ENCODE data around the gene TARBP2.

The TARBP2 gene

DNA sequence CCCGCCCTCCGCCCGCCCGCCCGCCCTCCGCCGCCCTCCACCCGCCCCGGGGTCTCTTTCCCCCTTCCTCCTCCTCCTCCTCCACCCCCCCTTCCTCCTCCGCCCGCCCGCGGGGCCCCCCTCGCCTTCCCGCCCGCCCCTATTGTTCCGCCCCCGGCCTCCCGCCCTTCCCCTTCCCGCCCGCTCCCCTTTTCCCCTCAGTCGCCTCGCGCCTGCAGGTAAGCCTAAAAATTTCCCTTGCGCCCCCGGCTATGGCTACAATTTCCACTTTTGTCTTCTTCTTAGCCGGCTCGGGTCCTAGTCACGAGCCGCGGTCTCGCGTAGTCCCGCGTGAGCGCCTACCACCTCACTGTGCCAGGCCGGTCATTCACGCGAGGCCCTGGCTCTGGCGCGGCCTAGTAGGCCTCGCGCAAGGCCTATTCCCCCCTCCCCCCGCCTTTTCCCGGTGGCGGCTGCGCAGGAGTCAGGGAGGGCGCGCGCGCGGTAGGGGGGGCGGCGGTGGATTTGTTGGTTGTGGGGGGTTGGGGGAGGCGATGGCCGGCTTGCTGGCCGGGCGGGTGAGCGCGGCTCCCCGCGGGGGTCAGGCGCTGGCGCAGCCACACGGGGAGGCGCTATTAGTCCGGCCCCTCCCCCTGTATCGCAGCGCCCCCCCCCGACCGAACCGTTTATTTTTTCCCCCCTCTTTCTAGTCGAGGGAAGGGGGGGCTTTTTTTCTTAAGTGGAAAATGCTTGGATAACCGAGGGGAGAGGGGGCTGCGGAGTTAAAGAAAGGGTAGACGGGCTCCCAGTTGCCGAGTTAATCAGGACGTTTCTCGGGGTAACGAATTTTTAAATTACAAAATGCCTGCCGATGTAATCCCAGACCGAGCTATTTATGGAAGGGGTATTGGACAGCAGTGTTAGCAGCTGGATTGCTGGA lies 48.7 kb upstream of the TARBP2 start:
- Histone ChIP-seq H3K27ac (ENCODE audit: extremely low read depth, low read depth, low read length) (peak overlapping the region; percentile 98), H3K9me3 (ENCODE audit: control insufficient read depth, insufficient read depth, low read depth, low read length) (no peaks in the 10 kb centered on the region), H3K36me3 (ENCODE audit: control insufficient read depth in 2 of 2, insufficient read depth in 1 of 2, low read length in 2 of 2) (peaks cover 31 to 56% of the 10 kb centered on the region in 2 experiments), H3K4me1 (ENCODE audit: control insufficient read depth, insufficient read depth, low read length) (peaks cover 3% of the 10 kb centered on the region), H3K4me3 (ENCODE audit: low read depth, low read length) (peak overlapping the region; percentile 99)
- ChIA-PET CTCF (interaction anchor here (0.6 kb wide), 2 partner anchors 11 to 51 kb away, joined by 3 read pairs; no protein-coding TSS in a partner anchor), POLR2A (interaction anchor here (0.7 to 1.2 kb wide), 6 partner anchors 8 to 108 kb away, joined by 3 to 4 read pairs (median 3); partner anchors contain the start of genes PRR13 and TARBP2)
- TF ChIP-seq ZIC2 (tag by site-specific recombination; IDR thresholded peaks at IDR 0.05) (peak; percentile 83), ZNF521 (tag by site-specific recombination; IDR thresholded peaks at IDR 0.05) (no peak), ZFP37 (tag by site-specific recombination; IDR thresholded peaks at IDR 0.05) (peak; percentile 83), ZXDB (tag by site-specific recombination; IDR thresholded peaks at IDR 0.05) (peak; percentile 68), KLF16 (tag by site-specific recombination; IDR thresholded peaks at IDR 0.05) (peak; percentile 98), ZNF37A (tag by site-specific recombination; IDR thresholded peaks at IDR 0.05) (no peak), ZNF473 (tag by site-specific recombination; IDR thresholded peaks at IDR 0.05) (peak; percentile 69; the same call in 1 of the 2 replicates), ZNF24 (tag by site-specific recombination; IDR thresholded peaks at IDR 0.05) (peak; percentile 32; the same call in 1 of the 2 replicates), ZNF404 (tag by site-specific recombination; IDR thresholded peaks at IDR 0.05) (no peak), GLI4 (tag by site-specific recombination; IDR thresholded peaks at IDR 0.05) (peak; percentile 45; the same call in 1 of the 2 replicates), ZFHX2 (tag by site-specific recombination; conservative IDR thresholded peaks at IDR 0.05) (peak; percentile 67), GLIS2 (tag by site-specific recombination; IDR thresholded peaks at IDR 0.05) (peak; percentile 97), ZNF549 (tag by site-specific recombination; IDR thresholded peaks at IDR 0.05) (no peak), RBAK (tag by site-specific recombination; IDR thresholded peaks at IDR 0.05) (no peak), ZNF837 (tag by site-specific recombination; IDR thresholded peaks at IDR 0.05) (no peak), ZNF416 (tag by site-specific recombination; IDR thresholded peaks at IDR 0.05) (no peak), ZNF626 (tag by site-specific recombination; IDR thresholded peaks at IDR 0.05) (no peak), KLF8 (tag by site-specific recombination; IDR thresholded peaks at IDR 0.05) (peak; percentile 46; the same call in 1 of the 2 replicates), SP2 (tag by site-specific recombination; IDR thresholded peaks at IDR 0.05) (peak; percentile 22), ZNF514 (tag by site-specific recombination; IDR thresholded peaks at IDR 0.05) (no peak), KLF7 (tag by site-specific recombination; IDR thresholded peaks at IDR 0.05; ENCODE audit: borderline replicate concordance) (peak; percentile 73; the same call in 1 of the 2 replicates), YY1 (tag by site-specific recombination; IDR thresholded peaks at IDR 0.05) (peak; percentile 70), ZNF433 (tag by site-specific recombination; IDR thresholded peaks at IDR 0.05; ENCODE audit: low read depth) (0 out of 2 replicates have a peak, but pooled peaks have one; percentile 7), ZNF610 (tag by site-specific recombination; IDR thresholded peaks at IDR 0.05; ENCODE audit: borderline replicate concordance) (peak; percentile 85), ZNF169 (tag by site-specific recombination; IDR thresholded peaks at IDR 0.05) (no peak), ZNF654 (tag by site-specific recombination; IDR thresholded peaks at IDR 0.05; ENCODE audit: low read depth) (no peak), ZNF571 (tag by site-specific recombination; IDR thresholded peaks at IDR 0.05) (no peak), ZNF10 (tag by site-specific recombination; IDR thresholded peaks at IDR 0.05) (no peak)
- TF ChIP-seq, protein P1, sequence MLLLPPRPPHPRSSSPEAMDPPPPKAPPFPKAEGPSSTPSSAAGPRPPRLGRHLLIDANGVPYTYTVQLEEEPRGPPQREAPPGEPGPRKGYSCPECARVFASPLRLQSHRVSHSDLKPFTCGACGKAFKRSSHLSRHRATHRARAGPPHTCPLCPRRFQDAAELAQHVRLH (tag by site-specific recombination; IDR thresholded peaks at IDR 0.05), result peak; percentile 82
- TF ChIP-seq, protein P2, sequence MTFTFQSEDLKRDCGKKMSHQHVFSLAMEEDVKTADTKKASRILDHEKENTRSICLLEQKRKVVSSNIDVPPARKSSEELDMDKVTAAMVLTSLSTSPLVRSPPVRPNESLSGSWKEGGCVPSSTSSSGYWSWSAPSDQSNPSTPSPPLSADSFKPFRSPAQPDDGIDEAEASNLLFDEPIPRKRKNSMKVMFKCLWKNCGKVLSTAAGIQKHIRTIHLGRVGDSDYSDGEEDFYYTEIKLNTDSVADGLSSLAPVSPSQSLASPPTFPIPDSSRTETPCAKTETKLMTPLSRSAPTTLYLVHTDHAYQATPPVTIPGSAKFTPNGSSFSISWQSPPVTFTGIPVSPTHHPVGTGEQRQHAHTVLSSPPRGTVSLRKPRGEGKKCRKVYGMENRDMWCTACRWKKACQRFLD (tag by site-specific recombination; IDR thresholded peaks at IDR 0.05), result no peak
- TF ChIP-seq, protein P3, sequence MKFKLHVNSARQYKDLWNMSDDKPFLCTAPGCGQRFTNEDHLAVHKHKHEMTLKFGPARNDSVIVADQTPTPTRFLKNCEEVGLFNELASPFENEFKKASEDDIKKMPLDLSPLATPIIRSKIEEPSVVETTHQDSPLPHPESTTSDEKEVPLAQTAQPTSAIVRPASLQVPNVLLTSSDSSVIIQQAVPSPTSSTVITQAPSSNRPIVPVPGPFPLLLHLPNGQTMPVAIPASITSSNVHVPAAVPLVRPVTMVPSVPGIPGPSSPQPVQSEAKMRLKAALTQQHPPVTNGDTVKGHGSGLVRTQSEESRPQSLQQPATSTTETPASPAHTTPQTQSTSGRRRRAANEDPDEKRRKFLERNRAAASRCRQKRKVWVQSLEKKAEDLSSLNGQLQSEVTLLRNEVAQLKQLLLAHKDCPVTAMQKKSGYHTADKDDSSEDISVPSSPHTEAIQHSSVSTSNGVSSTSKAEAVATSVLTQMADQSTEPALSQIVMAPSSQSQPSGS (tag by site-specific recombination; IDR thresholded peaks at IDR 0.05; ENCODE audit: low read depth), result no peak
- TF ChIP-seq, protein P4, sequence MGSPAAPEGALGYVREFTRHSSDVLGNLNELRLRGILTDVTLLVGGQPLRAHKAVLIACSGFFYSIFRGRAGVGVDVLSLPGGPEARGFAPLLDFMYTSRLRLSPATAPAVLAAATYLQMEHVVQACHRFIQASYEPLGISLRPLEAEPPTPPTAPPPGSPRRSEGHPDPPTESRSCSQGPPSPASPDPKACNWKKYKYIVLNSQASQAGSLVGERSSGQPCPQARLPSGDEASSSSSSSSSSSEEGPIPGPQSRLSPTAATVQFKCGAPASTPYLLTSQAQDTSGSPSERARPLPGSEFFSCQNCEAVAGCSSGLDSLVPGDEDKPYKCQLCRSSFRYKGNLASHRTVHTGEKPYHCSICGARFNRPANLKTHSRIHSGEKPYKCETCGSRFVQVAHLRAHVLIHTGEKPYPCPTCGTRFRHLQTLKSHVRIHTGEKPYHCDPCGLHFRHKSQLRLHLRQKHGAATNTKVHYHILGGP (tag by site-specific recombination; IDR thresholded peaks at IDR 0.05), result no peak
- TF ChIP-seq, protein P5, sequence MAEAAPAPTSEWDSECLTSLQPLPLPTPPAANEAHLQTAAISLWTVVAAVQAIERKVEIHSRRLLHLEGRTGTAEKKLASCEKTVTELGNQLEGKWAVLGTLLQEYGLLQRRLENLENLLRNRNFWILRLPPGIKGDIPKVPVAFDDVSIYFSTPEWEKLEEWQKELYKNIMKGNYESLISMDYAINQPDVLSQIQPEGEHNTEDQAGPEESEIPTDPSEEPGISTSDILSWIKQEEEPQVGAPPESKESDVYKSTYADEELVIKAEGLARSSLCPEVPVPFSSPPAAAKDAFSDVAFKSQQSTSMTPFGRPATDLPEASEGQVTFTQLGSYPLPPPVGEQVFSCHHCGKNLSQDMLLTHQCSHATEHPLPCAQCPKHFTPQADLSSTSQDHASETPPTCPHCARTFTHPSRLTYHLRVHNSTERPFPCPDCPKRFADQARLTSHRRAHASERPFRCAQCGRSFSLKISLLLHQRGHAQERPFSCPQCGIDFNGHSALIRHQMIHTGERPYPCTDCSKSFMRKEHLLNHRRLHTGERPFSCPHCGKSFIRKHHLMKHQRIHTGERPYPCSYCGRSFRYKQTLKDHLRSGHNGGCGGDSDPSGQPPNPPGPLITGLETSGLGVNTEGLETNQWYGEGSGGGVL (tag by site-specific recombination; IDR thresholded peaks at IDR 0.05), result peak; percentile 96

Data from HEK293 (cell line).